IPS-11a (cell line): ENCODE measurements around the gene ROBO1.
"Not testable (repeated sequence)": the region's sequence is repeated elsewhere in the genome, so short reads cannot be mapped to it uniquely, and the experiment has no call there.

Source experiments
- H3K4me3 ChIP-seq: one replicate; pipeline ENCODE4 v1.5.1; 2013; ENCODE audit warnings: low read depth, low read length, control low read depth

Gene ROBO1

DNA sequence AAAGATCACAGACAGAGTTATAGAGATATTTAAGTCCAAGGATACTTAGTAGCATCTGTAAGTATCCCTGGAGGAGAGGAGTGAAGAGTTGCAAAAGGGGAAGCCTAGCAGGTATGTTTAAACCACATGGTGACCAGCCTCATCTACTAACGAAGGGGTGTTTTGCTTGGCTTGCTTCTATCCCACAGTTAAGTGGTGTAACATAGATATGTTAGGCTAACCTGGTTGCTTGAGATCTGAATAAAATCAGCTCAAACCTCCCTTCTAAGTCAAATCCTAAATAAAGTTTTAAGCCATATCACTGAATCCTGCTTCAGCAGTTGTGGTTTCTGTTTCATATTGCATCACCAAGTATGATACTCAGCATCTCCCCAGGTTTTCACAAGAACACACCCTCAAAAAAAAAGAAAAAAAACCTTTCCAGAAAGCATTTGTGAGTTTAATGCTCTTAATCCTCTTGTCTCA is 880.2 kb downstream of the ROBO1 start:
- H3K4me3 ChIP-seq, result no peak overlapping the region

DNA sequence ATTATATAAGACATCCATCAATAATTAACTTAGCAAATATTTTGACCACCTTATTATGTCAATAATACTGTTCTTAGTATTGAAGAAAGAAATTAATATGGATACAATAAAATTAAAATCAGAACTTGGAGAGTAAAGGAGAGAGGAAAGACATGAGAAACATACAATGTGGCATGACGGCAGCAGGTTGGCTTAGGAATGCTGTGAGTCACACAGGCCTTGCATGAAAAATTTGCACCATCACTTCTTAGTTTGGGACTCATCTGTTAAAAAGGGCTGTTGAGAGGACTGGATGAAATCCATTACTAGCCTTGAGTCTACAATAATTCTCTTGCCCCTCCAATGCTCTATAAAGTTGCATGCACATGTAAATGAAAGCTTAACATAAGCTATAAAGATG is 880.8 kb downstream of the ROBO1 start:
- H3K4me3 ChIP-seq, result no peak overlapping the region

DNA sequence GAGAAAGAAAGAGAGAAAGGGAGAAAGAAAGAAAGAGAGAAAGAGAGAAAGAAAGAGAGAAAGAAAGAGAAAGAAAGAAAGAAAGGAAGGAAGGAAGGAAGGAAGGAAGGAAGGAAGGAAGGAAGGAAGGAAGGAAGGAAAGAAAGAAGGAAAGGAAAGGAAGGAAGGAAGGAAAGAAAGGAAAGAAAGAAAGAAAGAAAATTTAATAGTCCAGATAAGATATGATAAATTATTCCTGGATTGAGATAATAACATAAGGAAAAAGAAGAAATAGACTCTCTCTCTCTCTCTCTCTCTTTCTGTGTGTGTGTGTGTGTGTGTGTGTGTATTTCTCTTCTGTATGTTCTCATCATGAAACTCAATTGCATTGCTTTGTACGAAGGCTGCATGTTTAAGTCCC is 883.2 kb downstream of the ROBO1 start:
- H3K4me3 ChIP-seq, result not testable (repeated sequence)

DNA sequence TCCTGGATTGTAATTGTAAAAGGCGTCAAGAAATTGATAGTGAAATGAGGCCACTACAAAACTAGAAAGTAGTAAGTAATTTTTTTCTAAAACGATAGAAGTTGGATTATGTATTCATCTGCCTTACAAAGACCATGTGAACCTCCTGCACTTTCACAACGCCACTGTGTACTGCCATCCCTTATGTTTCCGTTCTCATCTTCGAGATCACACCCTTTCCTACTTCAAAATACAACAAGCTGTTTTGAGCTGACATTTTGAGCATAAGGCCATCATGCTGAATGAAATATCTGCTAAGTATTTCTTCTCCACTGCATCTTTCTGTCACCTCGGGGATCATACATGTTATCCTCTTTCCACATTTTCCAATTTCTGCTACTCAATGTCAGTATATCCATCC is 885.5 kb downstream of the ROBO1 start:
- H3K4me3 ChIP-seq, result no peak overlapping the region

- no peak overlapping the region for H3K4me3 ChIP-seq
These were observed 886.3 kb downstream of the ROBO1 start for GRCh38 chr3:78881501-78881900.

DNA sequence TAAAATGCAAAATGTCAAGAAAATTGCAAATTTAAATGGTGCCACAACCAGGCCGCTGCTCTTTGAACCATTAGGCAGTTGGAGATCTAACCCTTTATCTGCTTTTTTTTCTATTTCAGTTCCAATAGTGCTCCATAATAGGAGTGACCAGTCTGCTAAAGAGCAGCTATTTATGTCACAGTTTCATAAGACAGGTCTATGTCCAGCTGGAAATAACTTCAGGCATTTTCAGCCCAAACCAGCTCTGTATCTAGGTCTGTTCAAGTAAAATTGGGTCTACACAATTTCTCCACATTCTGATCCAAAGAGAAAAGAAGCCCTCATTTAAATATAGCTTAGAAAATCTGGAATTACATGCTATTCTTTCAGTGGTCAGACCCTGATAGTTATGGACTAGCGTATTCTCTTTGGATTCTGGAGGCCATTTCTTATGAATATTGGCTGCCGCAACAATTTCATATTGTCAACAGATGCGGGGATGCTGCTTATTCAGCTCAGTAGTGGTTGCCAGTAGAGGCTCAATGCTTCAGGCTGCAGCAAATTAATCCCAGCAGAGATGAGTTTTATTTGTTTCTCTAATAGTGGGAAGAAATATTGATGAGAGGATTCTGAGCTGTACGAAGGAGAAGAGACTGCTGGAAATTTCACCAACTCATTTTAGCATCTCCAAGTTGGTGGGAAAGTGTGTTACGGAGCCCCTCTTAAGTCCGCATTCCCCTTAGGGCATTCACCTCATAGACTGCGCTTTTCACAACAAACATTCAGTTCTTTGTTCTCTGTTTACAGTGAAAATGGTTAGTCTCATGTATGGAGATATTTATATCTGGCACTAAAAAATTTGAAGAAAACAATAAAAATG is 887.0 kb downstream of the ROBO1 start:
- no peak overlapping the region for H3K4me3 ChIP-seq

DNA sequence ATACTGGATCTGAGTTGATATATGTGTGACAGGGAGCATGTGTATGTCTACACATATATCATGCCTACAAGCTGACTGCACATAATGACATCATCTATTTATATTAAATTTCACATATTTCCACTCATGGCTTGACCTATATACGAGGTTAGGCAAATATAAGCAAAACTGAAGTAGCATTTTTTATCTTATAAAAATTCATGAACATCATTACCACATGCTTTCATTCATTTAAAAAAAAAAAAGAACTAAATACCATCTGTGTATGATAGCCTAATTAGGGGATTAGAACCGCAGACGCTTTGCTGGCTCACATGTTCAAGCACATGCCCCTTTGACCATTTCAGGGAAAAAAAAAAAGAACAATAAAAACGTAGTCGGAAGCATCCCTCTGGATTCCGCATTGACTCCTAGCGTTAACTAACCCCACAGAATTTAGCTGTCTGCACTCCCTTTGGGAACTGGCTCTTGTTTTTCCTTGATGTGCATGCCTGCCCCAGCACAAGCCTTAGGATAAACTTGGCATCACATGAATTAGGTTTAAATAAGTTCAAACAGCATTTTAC is 888.4 kb downstream of the ROBO1 start:
- H3K4me3 ChIP-seq, result no peak overlapping the region

- no peak overlapping the region for H3K4me3 ChIP-seq
These were observed 889.0 kb downstream of the ROBO1 start for GRCh38 chr3:78878789-78879188.

DNA sequence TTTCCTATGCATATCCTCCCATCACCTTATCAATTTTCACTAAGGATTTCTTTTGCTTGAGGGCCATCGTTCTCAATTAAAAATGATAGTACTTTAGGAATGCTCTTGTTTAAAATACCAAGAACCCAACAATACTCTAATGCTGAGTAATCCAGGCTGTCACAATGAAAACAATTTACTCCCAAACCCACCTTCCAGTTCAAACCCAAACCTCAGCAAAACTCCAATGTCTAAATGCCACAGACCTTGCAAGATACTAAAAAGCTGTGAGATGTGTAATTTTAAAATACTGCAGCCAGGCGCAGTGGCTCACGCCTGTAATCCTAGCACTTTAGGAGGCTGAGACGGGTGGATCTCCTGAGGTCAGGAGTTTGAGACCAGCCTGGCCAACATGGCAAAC is 889.8 kb downstream of the ROBO1 start:
- H3K4me3 ChIP-seq, result no peak overlapping the region

GRCh38 chr3:78875851-78876250 is 891.9 kb downstream of the ROBO1 start:
- H3K4me3 ChIP-seq, result no peak overlapping the region

- H3K4me3 ChIP-seq, result no peak overlapping the region
These were observed 892.4 kb downstream of the ROBO1 start for GRCh38 chr3:78875436-78875835.

GRCh38 chr3:78873641-78874040 is 894.2 kb downstream of the ROBO1 start:
- no peak overlapping the region for H3K4me3 ChIP-seq

DNA sequence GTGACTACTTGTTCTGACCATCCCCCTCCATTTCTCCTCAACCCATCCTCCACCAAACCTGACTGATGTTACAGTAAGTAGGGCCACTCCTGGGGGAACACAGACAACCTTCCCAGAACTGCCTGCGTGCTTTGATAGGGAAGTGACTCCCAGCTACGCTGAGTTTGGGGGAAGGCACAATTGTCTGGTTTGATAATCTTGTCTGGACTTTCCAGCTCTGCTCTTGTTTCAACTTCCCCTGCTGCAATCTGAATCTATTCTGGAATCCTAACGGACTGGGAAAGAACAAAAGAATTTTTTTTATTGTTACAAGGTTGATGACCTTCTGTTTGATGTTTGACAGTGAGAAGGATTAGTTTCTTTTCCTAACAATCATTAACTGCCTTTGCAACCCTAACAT is 895.6 kb downstream of the ROBO1 start:
- no peak overlapping the region for H3K4me3 ChIP-seq

GRCh38 chr3:78871048-78871447 is 896.8 kb downstream of the ROBO1 start:
- H3K4me3 ChIP-seq, result no peak overlapping the region

DNA sequence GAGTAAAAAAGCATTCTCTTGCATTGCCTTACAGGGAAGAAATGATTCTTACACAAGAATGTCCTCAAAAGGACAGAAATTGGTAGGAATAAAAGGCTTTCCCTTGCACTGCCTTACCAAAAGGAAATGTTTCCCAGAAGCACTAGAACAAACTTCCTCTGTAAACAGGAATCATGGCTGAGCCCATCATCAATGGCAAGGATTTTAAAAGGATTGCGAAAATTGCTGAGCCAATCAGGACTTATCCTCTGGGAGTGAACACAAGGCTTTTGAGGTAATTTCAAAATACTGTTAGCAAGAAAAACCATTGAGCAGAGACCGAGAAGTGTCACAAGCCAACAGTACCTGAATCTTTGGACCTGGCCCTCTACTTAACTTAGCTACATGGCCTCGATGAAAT is 897.3 kb downstream of the ROBO1 start:
- no peak overlapping the region for H3K4me3 ChIP-seq

DNA sequence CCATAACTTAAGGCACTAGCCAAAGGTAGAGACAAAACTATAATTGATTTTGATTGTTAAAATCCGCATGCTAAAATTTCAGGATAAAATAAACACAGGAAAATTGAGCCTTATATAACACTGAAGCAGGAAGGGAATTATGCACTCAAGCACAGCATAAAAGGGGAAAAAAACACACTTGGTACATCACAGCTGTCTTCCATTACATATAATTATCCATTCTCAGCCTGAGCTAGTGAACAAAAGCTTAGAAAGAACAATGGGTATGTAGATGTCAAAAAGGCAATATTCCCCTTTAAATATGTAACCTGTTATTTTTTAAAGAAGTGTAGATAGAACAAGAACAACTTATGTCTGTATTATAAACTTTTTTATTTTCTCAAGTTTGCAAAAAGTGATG is 899.2 kb downstream of the ROBO1 start:
- H3K4me3 ChIP-seq, result no peak overlapping the region

DNA sequence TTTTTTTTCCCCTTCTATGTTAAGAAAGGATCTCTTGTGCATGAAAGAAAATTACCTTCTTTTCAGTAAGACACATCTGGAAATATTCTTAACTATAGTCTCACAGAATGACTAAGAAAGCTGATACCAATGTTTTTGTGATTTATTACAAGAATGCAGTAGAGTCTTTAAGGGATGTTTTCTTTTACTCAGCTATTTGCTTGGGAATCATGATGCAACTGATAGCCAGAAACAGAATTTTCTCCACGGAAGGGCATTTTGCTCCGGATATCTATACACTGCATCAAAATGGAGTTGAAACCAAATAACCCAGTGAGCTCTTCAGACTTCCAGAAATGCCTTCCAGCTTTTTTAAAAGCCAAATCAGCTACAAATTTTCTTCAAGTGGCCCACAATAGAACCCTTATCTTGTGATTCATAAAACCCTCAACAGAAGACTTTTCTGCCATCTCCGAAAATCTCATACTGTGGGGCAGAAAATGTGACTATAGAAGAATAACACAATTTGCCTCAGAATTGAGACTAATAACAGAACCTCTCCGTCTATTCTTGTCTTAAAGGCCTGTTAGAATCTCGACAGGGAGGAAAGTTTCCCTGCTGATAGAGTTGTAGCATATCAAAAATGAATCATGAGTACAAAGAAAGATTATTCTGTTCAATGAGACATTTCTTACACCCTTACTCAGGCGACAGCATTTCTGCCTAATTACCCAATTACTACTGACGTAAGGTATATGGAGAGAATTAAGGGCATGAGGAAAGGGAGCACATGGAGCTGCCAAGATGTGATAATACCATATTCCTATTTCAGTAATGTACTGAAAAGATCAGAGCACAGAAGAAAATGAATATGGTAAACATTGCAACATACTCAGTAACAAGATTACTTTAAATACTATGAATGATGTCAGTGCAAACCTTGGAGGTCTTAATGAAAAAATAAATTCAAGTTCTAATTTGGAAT is 900.1 kb downstream of the ROBO1 start:
- no peak overlapping the region for H3K4me3 ChIP-seq

DNA sequence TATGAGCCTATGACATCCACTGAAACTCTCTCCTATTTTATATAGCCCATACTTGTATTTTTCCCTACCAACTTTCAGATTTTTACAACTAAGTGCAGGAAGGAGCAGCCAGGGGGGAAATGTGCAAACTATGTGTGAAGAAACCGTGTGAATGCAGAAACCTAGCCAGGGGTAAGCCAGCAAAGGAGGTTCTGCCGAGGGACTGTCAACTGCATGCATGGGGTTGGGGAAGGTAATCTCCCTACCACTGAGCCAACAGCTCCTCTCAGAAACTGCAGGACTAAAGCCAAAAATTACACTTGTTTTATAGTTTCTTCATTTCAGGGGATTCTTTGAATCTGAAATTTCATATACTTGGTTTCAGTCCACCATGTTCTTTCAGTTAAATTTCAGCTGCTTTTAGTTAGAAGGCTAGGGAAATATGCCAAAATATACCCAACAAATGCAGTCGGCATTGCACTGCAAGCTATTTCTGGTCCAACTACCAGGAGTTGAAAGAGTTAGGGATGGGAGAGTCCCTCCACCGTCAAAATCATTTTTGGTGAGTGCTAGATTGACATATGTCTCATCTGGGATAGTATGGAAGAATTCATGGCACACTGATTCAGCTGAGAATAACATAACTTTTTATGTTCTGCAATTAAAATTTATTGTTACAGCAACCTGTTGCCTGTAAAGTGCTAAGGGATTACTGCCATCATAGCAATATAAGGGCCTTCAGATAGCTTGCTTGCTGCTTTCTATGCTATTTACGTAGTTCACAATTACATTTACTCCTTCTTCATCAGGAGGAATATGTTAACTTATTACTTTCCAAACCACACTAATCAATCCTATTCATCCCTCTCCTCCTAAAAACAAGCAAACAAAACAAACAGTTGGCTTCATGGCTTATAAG is 904.2 kb downstream of the ROBO1 start:
- H3K4me3 ChIP-seq, result no peak overlapping the region

DNA sequence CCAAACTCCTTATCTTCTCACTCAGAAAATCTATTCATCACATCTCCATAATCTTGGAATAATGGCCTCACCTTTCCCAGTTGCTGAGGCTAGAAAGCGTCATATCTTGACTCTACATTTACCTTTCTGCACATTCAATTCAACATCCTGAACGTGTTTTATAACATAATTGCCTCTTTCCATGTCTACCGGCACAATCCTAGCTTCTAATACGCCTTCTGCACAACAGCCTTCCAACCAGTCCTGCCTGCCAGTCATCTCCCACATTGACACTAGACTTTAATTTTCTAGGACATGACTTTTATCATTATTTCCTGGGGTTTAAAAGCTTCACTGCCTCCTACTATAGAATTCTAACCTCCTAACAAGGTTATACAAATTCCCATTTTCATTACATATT is 906.6 kb downstream of the ROBO1 start:
- no peak overlapping the region for H3K4me3 ChIP-seq

DNA sequence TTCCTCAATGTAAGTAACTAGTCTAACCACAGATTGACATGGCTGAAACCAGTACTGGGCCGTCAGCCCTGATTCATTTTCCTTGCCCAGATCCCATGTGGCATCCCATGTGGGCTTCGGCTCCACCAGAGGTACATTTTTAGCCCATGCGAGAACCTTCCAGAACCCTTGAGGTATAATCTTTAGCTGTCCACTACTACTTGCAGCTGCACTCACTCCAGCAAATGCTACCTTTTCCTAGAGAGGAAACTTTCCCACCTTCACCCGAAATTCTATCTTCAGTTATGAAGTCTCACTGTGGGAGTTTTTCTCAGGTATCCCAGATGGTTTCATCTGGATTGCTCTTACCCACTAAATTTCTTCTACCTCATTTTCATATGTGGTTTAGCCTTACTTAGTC is 907.2 kb downstream of the ROBO1 start:
- H3K4me3 ChIP-seq, result no peak overlapping the region
